GM12878 (cell line): ENCODE results near the gene DUSP8. TPM values are rescaled to one million over a fixed set of nuclear protein-coding genes. Genes with fewer than 3 reads are reported as not detected.
"Not testable (repeated sequence)": the region's sequence is repeated elsewhere in the genome, so short reads cannot be mapped to it uniquely, and the experiment has no call there.

Experiments
- ATAC-seq: fragments of 200-7000 bp; cut with Tn5 transposase; 3 replicates; pipeline ENCODE4 v1.9.1; 2020; ENCODE audit warnings: mild to moderate bottlenecking, moderate library complexity
- BruUV-seq: library from RNA; stranded (reverse); fragments of 400-500 nt; replicated peaks from 2 replicates; lab custom pipeline; 2021; lab: Mats Ljungman, UMichigan
- CTCF ChIA-PET: fragments of 300-600 bp; sonication (Branson Sonifier 250); formaldehyde crosslinking; extraction: SDS; loops from one replicate; lab custom pipeline; 2021; ENCODE audit warnings: inconsistent platforms; lab: Yijun Ruan, JAX
- POLR2A ChIA-PET: fragments of 350-600 bp; formaldehyde crosslinking; extraction: SDS; loops from one replicate; lab custom pipeline; 2021; ENCODE audit warnings: inconsistent platforms; lab: Charles Lee
- RAD21 ChIA-PET: fragments of 300-600 bp; sonication (Branson Sonifier 250); formaldehyde crosslinking; loops from one replicate; lab custom pipeline; 2023; ENCODE audit warnings: antibody characterized with exemption; ENCODE audit not compliant: unreplicated experiment; lab: Charles Lee
- SMC1A ChIA-PET: fragments of 300-600 bp; sonication (Branson Sonifier 250); formaldehyde crosslinking; loops from one replicate; lab custom pipeline; 2023; ENCODE audit not compliant: unreplicated experiment, uncharacterized antibody; lab: Charles Lee
- DNase-seq: peaks from one replicate; pipeline ENCODE4 v3.0.0-alpha.2; 2011; ENCODE audit warnings: low read depth, low spot score
- FAIRE-seq: peaks from 3 replicates; lab custom pipeline; 2011; peaks lifted over from hg19 to GRCh38; lab: Jason Lieb, UNC
- H2AFZ ChIP-seq: 2 replicates; pipeline ENCODE4 v1.6.0; 2011; ENCODE audit warnings: low read depth, low read length, control low read depth; ENCODE audit not compliant: control insufficient read depth
- H3K27ac ChIP-seq: 2 replicates; pipeline ENCODE4 v1.5.1; 2011; ENCODE audit warnings: control low read depth; ENCODE audit not compliant: control insufficient read depth, insufficient read depth
- H3K27me3 ChIP-seq, 2 experiments: replicated peaks in 1 of 2; 2 replicates each; pipeline versions ENCODE4 v1.6.0 to v1.6.1; 2011; ENCODE audit warnings: low read length in 1 of 2; ENCODE audit not compliant: control insufficient read depth in 2 of 2, insufficient read depth in 2 of 2
- H3K36me3 ChIP-seq, 2 experiments: 2 replicates each; pipeline ENCODE4 v1.5.1; 2011; ENCODE audit warnings: low read length in 1 of 2; ENCODE audit not compliant: control insufficient read depth in 2 of 2, insufficient read depth in 2 of 2
- H3K4me1 ChIP-seq: 2 replicates; pipeline ENCODE4 v1.6.1; 2011; ENCODE audit warnings: mild to moderate bottlenecking, low read length, moderate library complexity, mixed read lengths; ENCODE audit not compliant: control insufficient read depth, insufficient read depth
- H3K4me2 ChIP-seq: 2 replicates; pipeline ENCODE4 v1.6.0; 2011; ENCODE audit warnings: control low read depth; ENCODE audit not compliant: control insufficient read depth, insufficient read depth
- H3K4me3 ChIP-seq: fragments of 200-600 bp; sonication (generic); 2 replicates; pipeline ENCODE4 v1.5.1; 2016
- H3K79me2 ChIP-seq: 2 replicates; pipeline ENCODE4 v1.6.0; 2011; ENCODE audit warnings: low read length; ENCODE audit not compliant: control insufficient read depth, insufficient read depth
- H3K9ac ChIP-seq: 2 replicates; pipeline ENCODE4 v1.8.0; 2011; ENCODE audit warnings: low read length, control low read depth, mixed read lengths; ENCODE audit not compliant: control insufficient read depth, insufficient read depth
- H3K9me3 ChIP-seq: replicated peaks from 3 replicates; pipeline ENCODE4 v1.5.1; 2011; ENCODE audit warnings: mild to moderate bottlenecking, low read length; ENCODE audit not compliant: control insufficient read depth, insufficient read depth
- H4K20me1 ChIP-seq: 2 replicates; pipeline ENCODE4 v1.6.0; 2011; ENCODE audit not compliant: control insufficient read depth, insufficient read depth
- FOXM1 ChIP-seq: IDR thresholded peaks from 2 replicates; pipeline ENCODE4 v1.6.1; 2012; ENCODE audit warnings: low read depth, mild to moderate bottlenecking, inconsistent platforms, low read length, moderate library complexity
- HDGF ChIP-seq: fragments of 450-650 bp; IDR thresholded peaks from 2 replicates; pipeline ENCODE4 v1.6.1; 2016; ENCODE audit warnings: antibody characterized with exemption
- PML ChIP-seq: IDR thresholded peaks from 2 replicates; pipeline ENCODE4 v1.6.1; 2012; ENCODE audit warnings: low read length, inconsistent platforms
- SPI1 ChIP-seq: IDR thresholded peaks from 2 replicates; pipeline ENCODE4 v1.6.1; 2011; ENCODE audit warnings: low read depth, mild to moderate bottlenecking, low read length, moderate library complexity, borderline replicate concordance; ENCODE audit not compliant: insufficient read depth
- SREBF1 ChIP-seq: IDR thresholded peaks from 2 replicates; pipeline ENCODE4 v1.6.1; 2012; ENCODE audit warnings: mild to moderate bottlenecking, low read length
- WGBS: methylation state at CpG from one replicate; pipeline ENCODE4 v1.1.6; 2016; ENCODE audit warnings: low lambda C conversion rate; ENCODE audit not compliant: insufficient replicate concordance, insufficient coverage; ENCODE audit errors: missing lambda C conversion rate; 5-methylcytosine and 5-hydroxymethylcytosine counted together
- in situ Hi-C: fragments of 300-500 bp; cut with MboI; formaldehyde crosslinking; loops from 9 replicates; pipeline ENCODE4 v1.14.3; 2018; ENCODE audit warnings: mixed read lengths
- intact Hi-C: fragments of 100-400 bp; cut with micrococcal nuclease; formaldehyde crosslinking; loops from one replicate; pipeline ENCODE4 v1.14.2; 2022; ENCODE audit not compliant: unreplicated experiment
- polyA plus RNA-seq, 11 experiments: library from polyadenylated mRNA; depleted of rRNA in 4 of 11; unstranded in 6 of 11; stranded (reverse) in 5 of 11; fragments of >200 nt; fragmentation: Nextera tagmentation in 4 of 11; fragmentation: Illumina TruSeq in 1 of 11; extraction: Ambion mirVana in 4 of 11; extraction: Trizol in 1 of 11; gene quantifications; 1 replicate in 1 of 11; 2 replicates in 10 of 11; pipeline versions ENCODE4 v1.2.1 to v1.2.3, GENCODE V29; 2011 to 2016; ENCODE audit warnings: inconsistent platforms in 2 of 11, missing spikeins in 2 of 11, low read depth in 1 of 11
- total RNA-seq, 4 experiments: library from RNA; depleted of rRNA in 3 of 4; stranded (reverse); fragments of >200 nt in 3 of 4; fragmentation: Illumina TruSeq in 1 of 4; extraction: Trizol in 1 of 4; gene quantifications; 2 replicates each; pipeline versions ENCODE4 v1.2.1 to v1.2.3, GENCODE V29; 2013 to 2021
- TF ChIP-seq, protein P1 (sequence below): IDR thresholded peaks from 2 replicates; pipeline ENCODE4 v1.6.1; 2012; ENCODE audit warnings: mild to moderate bottlenecking, low read depth, low read length

The DUSP8 gene
- total and polyA plus RNA-seq, 10 of the 15 experiments (the other 5 are each of a cell fraction or from before 2014, with no cell fraction given): 0.04 to 1.7 (median 0.26) TPM; not detected in 6

GRCh38 chr11:1597331-1597993, 25.4 kb upstream of the DUSP8 start:
- CTCF ChIA-PET: interaction anchor here (1.2 kb wide), 1 partner anchor 16 kb away, joined by 3 read pairs; no protein-coding TSS in a partner anchor
- BruUV-seq: no TSS peak
- Histone ChIP-seq H2AFZ (no peak overlapping the region), H3K4me3 (no peak overlapping the region), H3K4me1 (no peaks in the 10 kb centered on the region), H3K79me2 (no peaks in the 10 kb centered on the region), H3K27me3 (no peaks in the 10 kb centered on the region; a peak in 2 of 4 replicates), H3K36me3 (no peaks in the 10 kb centered on the region), H3K9ac (no peak overlapping the region), H4K20me1 (no peaks in the 10 kb centered on the region), H3K4me2 (no peak overlapping the region), H3K27ac (no peak overlapping the region), H3K9me3 (no peaks in the 10 kb centered on the region)
- POLR2A ChIA-PET: interaction anchor here (0.7 kb wide), 1 partner anchor 26 kb away, joined by 4 read pairs; no protein-coding TSS in a partner anchor
- intact Hi-C loops: no loop called here
- FAIRE-seq (no peak), ATAC-seq (no peak), DNase-seq (no peak)
- in situ Hi-C loops: no loop called here
- RAD21 ChIA-PET: no interaction called here
- SMC1A ChIA-PET: interaction anchor here (1.8 kb wide), 1 partner anchor 29 kb away, joined by 4 read pairs; no protein-coding TSS in a partner anchor
- TF ChIP-seq HDGF (no peak), FOXM1 (no peak), SPI1 (no peak), SREBF1 (no peak), PML (no peak)
- TF ChIP-seq, protein P1, sequence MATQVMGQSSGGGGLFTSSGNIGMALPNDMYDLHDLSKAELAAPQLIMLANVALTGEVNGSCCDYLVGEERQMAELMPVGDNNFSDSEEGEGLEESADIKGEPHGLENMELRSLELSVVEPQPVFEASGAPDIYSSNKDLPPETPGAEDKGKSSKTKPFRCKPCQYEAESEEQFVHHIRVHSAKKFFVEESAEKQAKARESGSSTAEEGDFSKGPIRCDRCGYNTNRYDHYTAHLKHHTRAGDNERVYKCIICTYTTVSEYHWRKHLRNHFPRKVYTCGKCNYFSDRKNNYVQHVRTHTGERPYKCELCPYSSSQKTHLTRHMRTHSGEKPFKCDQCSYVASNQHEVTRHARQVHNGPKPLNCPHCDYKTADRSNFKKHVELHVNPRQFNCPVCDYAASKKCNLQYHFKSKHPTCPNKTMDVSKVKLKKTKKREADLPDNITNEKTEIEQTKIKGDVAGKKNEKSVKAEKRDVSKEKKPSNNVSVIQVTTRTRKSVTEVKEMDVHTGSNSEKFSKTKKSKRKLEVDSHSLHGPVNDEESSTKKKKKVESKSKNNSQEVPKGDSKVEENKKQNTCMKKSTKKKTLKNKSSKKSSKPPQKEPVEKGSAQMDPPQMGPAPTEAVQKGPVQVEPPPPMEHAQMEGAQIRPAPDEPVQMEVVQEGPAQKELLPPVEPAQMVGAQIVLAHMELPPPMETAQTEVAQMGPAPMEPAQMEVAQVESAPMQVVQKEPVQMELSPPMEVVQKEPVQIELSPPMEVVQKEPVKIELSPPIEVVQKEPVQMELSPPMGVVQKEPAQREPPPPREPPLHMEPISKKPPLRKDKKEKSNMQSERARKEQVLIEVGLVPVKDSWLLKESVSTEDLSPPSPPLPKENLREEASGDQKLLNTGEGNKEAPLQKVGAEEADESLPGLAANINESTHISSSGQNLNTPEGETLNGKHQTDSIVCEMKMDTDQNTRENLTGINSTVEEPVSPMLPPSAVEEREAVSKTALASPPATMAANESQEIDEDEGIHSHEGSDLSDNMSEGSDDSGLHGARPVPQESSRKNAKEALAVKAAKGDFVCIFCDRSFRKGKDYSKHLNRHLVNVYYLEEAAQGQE: no peak
- WGBS: 35% methylated on average over 10 of the region's 10 CpGs

DNA sequence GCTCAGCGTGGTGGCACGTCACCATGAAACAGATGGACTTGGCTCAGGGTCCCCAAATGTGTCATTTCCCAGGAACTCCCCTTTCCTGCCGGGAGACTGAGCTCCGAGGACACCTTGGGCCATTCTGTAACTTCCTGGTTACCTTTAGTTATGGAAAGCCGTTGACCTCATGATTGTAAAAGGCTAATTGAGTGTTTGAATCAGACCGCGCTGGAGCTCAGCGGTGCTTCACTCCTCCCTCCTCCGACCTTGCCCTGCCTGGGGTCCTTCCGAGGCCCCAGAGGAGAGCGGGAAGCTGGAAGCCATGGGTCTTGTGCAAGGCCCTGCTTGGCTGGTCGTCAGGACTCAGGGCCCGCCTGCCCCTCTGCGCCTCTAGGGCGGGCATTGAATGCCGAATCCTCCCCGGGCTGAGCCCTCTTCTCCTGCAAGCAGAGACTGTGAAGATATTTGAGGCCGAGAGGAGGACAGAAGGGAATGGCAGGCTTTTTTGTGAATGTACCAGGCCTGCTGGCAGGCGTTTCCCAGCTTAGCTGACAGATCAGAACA, 24.6 kb upstream of the DUSP8 start:
- RAD21 ChIA-PET, ATAC-seq, H3K27ac ChIP-seq, CTCF ChIA-PET, H3K27me3 ChIP-seq, in situ Hi-C loops, SMC1A ChIA-PET, H4K20me1 ChIP-seq, H3K9ac ChIP-seq, H3K36me3 ChIP-seq, H3K9me3 ChIP-seq, FAIRE-seq, H3K4me2 ChIP-seq, POLR2A ChIA-PET, BruUV-seq, DNase-seq, H3K4me1 ChIP-seq, H3K4me3 ChIP-seq, intact Hi-C loops, H2AFZ ChIP-seq, H3K79me2 ChIP-seq: not testable (repeated sequence)
- 48% methylated on average over 19 of the region's 19 CpGs for WGBS
